Measurements from ENCODE around the gene PARD3B.

DNA sequence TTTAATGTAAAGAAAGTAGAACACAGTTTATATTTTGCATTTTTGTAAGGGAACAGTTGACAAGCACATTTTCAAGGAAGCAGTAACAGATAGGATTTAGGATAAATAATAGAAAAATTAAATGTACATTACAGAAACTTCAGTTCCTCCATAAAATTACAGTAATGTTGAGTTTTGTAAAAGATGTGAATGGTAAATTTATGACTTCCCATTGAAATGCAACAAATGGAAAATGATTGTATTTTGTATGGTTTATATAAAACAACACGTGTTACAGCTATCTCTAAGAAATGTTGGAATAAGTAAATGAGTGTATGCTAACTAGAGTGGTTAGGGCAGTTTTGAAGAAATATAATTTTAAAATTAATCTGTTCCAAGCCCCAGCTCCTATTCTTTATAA is 227.3 kb downstream of the PARD3B start:
- TF ChIP-seq GATA2 (IDR thresholded peaks at IDR 0.05; ENCODE audit: low read depth, low read length): no peak
- TF ChIP-seq GATA3 (IDR thresholded peaks at IDR 0.05; ENCODE audit: low read depth, low read length): no peak

Data from SH-SY5Y (cell line).